SK-N-SH (cell line): ENCODE measurements around the gene SEC14L2. TPM values are rescaled to one million over a fixed set of nuclear protein-coding genes. Genes with fewer than 3 reads are reported as not detected.

Experiments used
- CTCF ChIA-PET: fragments of 300-600, 350-600 bp; formaldehyde crosslinking; extraction: SDS; loops from one replicate; lab custom pipeline; 2021; lab: Yijun Ruan, JAX
- POLR2A ChIA-PET: fragments of 350-600 bp; sonication (Branson Sonifier 250); formaldehyde crosslinking; extraction: SDS; loops from one replicate; lab custom pipeline; 2020; ENCODE audit warnings: antibody characterized with exemption, inconsistent platforms; lab: Yijun Ruan, JAX
- DNase-seq: peaks from one replicate; pipeline ENCODE4 v3.0.0; 2012
- H2AFZ ChIP-seq: fragments of 200-600 bp; sonication (generic); 2 replicates; pipeline ENCODE4 v1.8.1; 2016; ENCODE audit warnings: antibody characterized with exemption, mild to moderate bottlenecking, low read depth
- H3F3A ChIP-seq: fragments of 200-600 bp; sonication (generic); replicated peaks from 2 replicates; pipeline ENCODE3; 2016; ENCODE audit warnings: antibody characterized with exemption, mild to moderate bottlenecking; ENCODE audit not compliant: insufficient read depth
- H3K27ac ChIP-seq, 2 experiments: fragments of 200-500 bp in 1 of 2; fragments of 200-600 bp in 1 of 2; sonication (Bioruptor generic) in 1 of 2; sonication (generic), shearing (Covaris generic) in 1 of 2; 2 replicates each; pipeline versions ENCODE4 v1.5.1 to v1.6.1; 2014 to 2016; ENCODE audit warnings: low read depth in 2 of 2, inconsistent platforms in 1 of 2, low read length in 1 of 2, mild to moderate bottlenecking in 1 of 2, mixed read lengths in 1 of 2
- H3K27me3 ChIP-seq: fragments of 200-600 bp; sonication (generic), shearing (Covaris generic); 2 replicates; pipeline ENCODE4 v1.6.1; 2016; ENCODE audit warnings: mixed run types; ENCODE audit not compliant: insufficient read depth
- H3K36me3 ChIP-seq, 2 experiments: fragments of 200-500 bp in 1 of 2; fragments of 200-600 bp in 1 of 2; sonication (Bioruptor generic) in 1 of 2; sonication (generic) in 1 of 2; replicated peaks in 1 of 2; 2 replicates each; pipeline versions ENCODE3 to v1.5.1; 2014 to 2016; ENCODE audit warnings: low read length in 1 of 2, mild to moderate bottlenecking in 1 of 2; ENCODE audit not compliant: insufficient read depth in 2 of 2, control insufficient read depth in 1 of 2
- H3K4me1 ChIP-seq, 2 experiments: fragments of 200-500 bp in 1 of 2; fragments of 200-600 bp in 1 of 2; sonication (Bioruptor generic) in 1 of 2; sonication (generic), shearing (Covaris generic) in 1 of 2; 2 replicates each; pipeline versions ENCODE4 v1.5.1 to v1.6.1; 2014 to 2016; ENCODE audit warnings: low read depth in 1 of 2, low read length in 1 of 2, mixed run types in 1 of 2; ENCODE audit not compliant: insufficient read depth in 2 of 2, control insufficient read depth in 1 of 2
- H3K4me2 ChIP-seq: fragments of 200-600 bp; sonication (generic), shearing (Covaris generic); 2 replicates; pipeline ENCODE4 v1.6.1; 2017; ENCODE audit warnings: mixed run types
- H3K4me3 ChIP-seq, 2 experiments: fragments of 200-500 bp in 1 of 2; fragments of 200-600 bp in 1 of 2; sonication (Bioruptor generic) in 1 of 2; sonication (generic), shearing (Covaris generic) in 1 of 2; 2 replicates each; pipeline versions ENCODE4 v1.5.1 to v1.8.1; 2014 to 2016; ENCODE audit warnings: low read depth in 2 of 2, inconsistent platforms in 1 of 2, low read length in 1 of 2, mild to moderate bottlenecking in 1 of 2, mixed read lengths in 1 of 2, moderate library complexity in 1 of 2
- H3K79me2 ChIP-seq: fragments of 200-600 bp; sonication (generic); 2 replicates; pipeline ENCODE4 v1.8.1; 2017; ENCODE audit warnings: mild to moderate bottlenecking; ENCODE audit not compliant: insufficient read depth
- H3K9ac ChIP-seq: fragments of 200-600 bp; sonication (generic); 2 replicates; pipeline ENCODE4 v1.6.1; 2017; ENCODE audit warnings: mixed run types
- H3K9me2 ChIP-seq: fragments of 200-600 bp; sonication (generic); 2 replicates; pipeline ENCODE4 v1.6.1; 2017; ENCODE audit warnings: mixed run types
- H3K9me3 ChIP-seq: fragments of 200-600 bp; sonication (generic); 2 replicates; pipeline ENCODE4 v1.6.1; 2017; ENCODE audit warnings: mixed run types, mild to moderate bottlenecking, moderate library complexity
- H4K20me1 ChIP-seq: fragments of 200-600 bp; sonication (generic); 2 replicates; pipeline ENCODE4 v1.6.1; 2017; ENCODE audit warnings: mild to moderate bottlenecking, mixed run types; ENCODE audit not compliant: insufficient read depth
- FOXM1 ChIP-seq: IDR thresholded peaks from 2 replicates; pipeline ENCODE4 v1.4.0; 2012; ENCODE audit warnings: low read depth, mild to moderate bottlenecking
- MEF2A ChIP-seq: IDR thresholded peaks from 2 replicates; pipeline ENCODE4 v1.4.0; 2012; ENCODE audit warnings: low read depth, borderline replicate concordance
- POLR2AphosphoS5 ChIP-seq: IDR thresholded peaks from 2 replicates; pipeline ENCODE4 v1.6.1; 2012; ENCODE audit warnings: low read depth, low read length
- TCF12 ChIP-seq: IDR thresholded peaks from 2 replicates; pipeline ENCODE4 v1.4.0; 2012
- USF1 ChIP-seq: IDR thresholded peaks from 2 replicates; pipeline ENCODE4 v1.4.0; 2012; ENCODE audit warnings: low read depth, borderline replicate concordance
- WGBS: methylation state at CpG from one replicate; pipeline ENCODE4 v1.1.6; 2017; ENCODE audit warnings: low lambda C conversion rate; 5-methylcytosine and 5-hydroxymethylcytosine counted together
- polyA plus RNA-seq, 3 experiments: library from polyadenylated mRNA; depleted of rRNA; stranded (reverse); fragments of >200 nt; gene quantifications; 2 replicates each; pipeline ENCODE4 v1.2.3, GENCODE V29; 2012
- small RNA-seq, 7 experiments: library from RNA; depleted of rRNA; stranded (forward); fragments of <200 nt; gene quantifications; one replicate each; pipeline ENCODE3, GENCODE V24; 2012

Gene SEC14L2
- polyA plus RNA-seq, 1 of the 3 experiments (the other 2 are of a cell fraction): 14.0 TPM

GRCh38 chr22:30474121-30474520, 77.3 kb downstream of the SEC14L2 start:
- Histone ChIP-seq H3K27ac (no peak overlapping the region), H3K4me2 (no peak overlapping the region), H3K4me1 (no peaks in the 10 kb centered on the region), H3K36me3 (no peaks in the 10 kb centered on the region), H2AFZ (no peak overlapping the region)
- no peak for DNase-seq
- 72% methylated on average over 4 of the region's 4 CpGs for WGBS
- TF ChIP-seq TCF12: no peak
- TF ChIP-seq FOXM1: no peak
- TF ChIP-seq POLR2AphosphoS5: no peak
- TF ChIP-seq USF1: no peak
- no peak for TF ChIP-seq MEF2A
- TF ChIP-seq, all 33 proteins: peak for 0
- ChIA-PET POLR2A (no interaction called here), CTCF (interaction anchor here (5.4 kb wide), 1 partner anchor 11 kb away, joined by 28 read pairs; no protein-coding TSS in a partner anchor)
- Histone ChIP-seq H3K27me3 (peaks cover 42% of the 10 kb centered on the region; the same call in 1 of the 2 replicates), H3F3A (no peaks in the 10 kb centered on the region), H4K20me1 (no peaks in the 10 kb centered on the region), H3K9me3 (no peaks in the 10 kb centered on the region), H3K79me2 (no peaks in the 10 kb centered on the region), H3K4me3 (no peak overlapping the region), H3K9me2 (no peaks in the 10 kb centered on the region), H3K9ac (no peak overlapping the region)

Small RNAs within 50 kb of the gene (small RNA-seq; reads per million reads assigned to genes)
- 0 reads per million in 7 experiments for gene AC004832.3
- gene RNU6-564P: 0 reads per million in 7 experiments

Other genes with a start within 250 kb of the SEC14L2 start
- gene LIF, start 150.3 kb upstream of the SEC14L2 start, polyA plus RNA-seq (2012; rRNA removed): 24.6 and 36.5 TPM in 2 replicates
- gene OSM, start 130.2 kb upstream of the SEC14L2 start, polyA plus RNA-seq (2012; rRNA removed): not detected in 2 replicates
- 14.4 and 17.4 TPM in 2 replicates for gene CASTOR1, start 107.5 kb upstream of the SEC14L2 start, polyA plus RNA-seq (2012; rRNA removed)
- gene TBC1D10A, start 70.1 kb upstream of the SEC14L2 start, polyA plus RNA-seq (2012; rRNA removed): 15.3 and 16.5 TPM in 2 replicates
- gene SF3A1, start 40.1 kb upstream of the SEC14L2 start, polyA plus RNA-seq (2012; rRNA removed): 37.5 and 75.2 TPM in 2 replicates
- gene CCDC157, start 40.0 kb upstream of the SEC14L2 start, polyA plus RNA-seq (2012; rRNA removed): 5.8 and 7.9 TPM in 2 replicates
- 28.6 and 37.2 TPM in 2 replicates for gene RNF215, start 9.6 kb upstream of the SEC14L2 start, polyA plus RNA-seq (2012; rRNA removed)
- 11.9 and 18.9 TPM in 2 replicates for gene MTFP1, start 28.8 kb downstream of the SEC14L2 start, polyA plus RNA-seq (2012; rRNA removed)
- gene SEC14L3, start 75.0 kb downstream of the SEC14L2 start, polyA plus RNA-seq (2012; rRNA removed): not detected in 2 replicates
- not detected in 2 replicates for gene SEC14L4, start 108.7 kb downstream of the SEC14L2 start, polyA plus RNA-seq (2012; rRNA removed)
- not detected in 2 replicates for gene SEC14L6, start 149.7 kb downstream of the SEC14L2 start, polyA plus RNA-seq (2012; rRNA removed)
- gene GAL3ST1, start 177.6 kb downstream of the SEC14L2 start, polyA plus RNA-seq (2012; rRNA removed): 0.08 TPM in 1 of 2 replicates, not detected in the other
- 109 and 119 TPM in 2 replicates for gene PES1, start 194.9 kb downstream of the SEC14L2 start, polyA plus RNA-seq (2012; rRNA removed)
- gene TCN2, start 210.2 kb downstream of the SEC14L2 start, polyA plus RNA-seq (2012; rRNA removed): 4.1 and 4.5 TPM in 2 replicates
- gene SLC35E4, start 238.8 kb downstream of the SEC14L2 start, polyA plus RNA-seq (2012; rRNA removed): 2.8 and 2.9 TPM in 2 replicates